NCI-H1930 (cell line): ENCODE results near the gene ATP5MC2.
A peak's percentile ranks its signal among the peaks of the same experiment; 100 is the strongest.
"Not testable (repeated sequence)": the region's sequence is repeated elsewhere in the genome, so short reads cannot be mapped to it uniquely, and the experiment has no call there.

Source experiments
- DNase-seq, 2 experiments: peaks; one replicate each; lab custom pipeline; 2025; lab: John Stamatoyannopoulos, UW

Gene ATP5MC2

DNA sequence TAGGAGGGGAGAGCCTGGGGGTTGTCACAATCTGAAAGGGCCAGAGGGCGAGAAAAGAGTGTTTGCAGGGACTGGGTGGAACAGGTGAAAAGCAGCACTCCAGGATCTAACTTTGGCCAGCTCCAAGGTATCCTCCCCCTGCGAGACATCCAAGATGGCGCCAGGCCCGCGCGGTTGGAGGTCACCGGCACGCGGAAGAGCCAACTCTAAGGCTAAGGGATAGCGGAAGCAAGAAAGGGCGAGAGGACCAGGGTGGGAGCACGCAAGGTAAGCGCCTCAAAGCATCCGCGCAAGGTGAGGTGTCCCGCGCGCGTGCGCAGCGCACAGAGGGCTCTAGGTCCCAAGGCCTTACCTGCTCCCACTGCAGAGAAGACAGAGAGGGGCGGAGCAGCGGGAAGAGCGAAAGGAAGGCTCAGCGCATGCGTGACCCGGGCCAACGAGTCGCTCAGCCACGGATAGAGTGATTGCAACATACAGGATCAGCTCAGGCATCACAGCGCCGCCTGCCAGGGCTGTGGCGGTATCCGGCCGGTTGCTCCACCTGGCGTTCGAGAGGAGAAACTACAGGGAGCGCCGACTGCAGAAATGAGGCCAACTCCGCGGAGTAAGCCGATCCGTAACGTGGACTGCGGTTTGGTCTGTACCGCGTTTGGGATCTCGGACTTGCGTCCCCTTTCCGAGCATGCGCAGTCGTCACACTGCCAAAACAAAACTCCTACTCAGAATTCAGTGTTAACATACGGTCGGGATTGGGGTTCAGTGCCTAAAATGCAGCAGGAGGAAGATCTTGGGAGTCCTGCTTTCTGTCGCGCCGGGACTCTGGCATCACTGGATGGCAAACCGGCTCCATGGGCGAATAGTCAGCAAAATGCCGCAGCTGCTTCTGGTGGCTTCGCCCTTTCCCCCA is at the start of gene ATP5MC2:
ATP5MC2 (minus strand) TSS at position 383 of the 907 bp plus-strand sequence. CDS start 3,469 bp downstream, outside the sequence.
- DNase-seq = peak; percentile 96 to 98

DNA sequence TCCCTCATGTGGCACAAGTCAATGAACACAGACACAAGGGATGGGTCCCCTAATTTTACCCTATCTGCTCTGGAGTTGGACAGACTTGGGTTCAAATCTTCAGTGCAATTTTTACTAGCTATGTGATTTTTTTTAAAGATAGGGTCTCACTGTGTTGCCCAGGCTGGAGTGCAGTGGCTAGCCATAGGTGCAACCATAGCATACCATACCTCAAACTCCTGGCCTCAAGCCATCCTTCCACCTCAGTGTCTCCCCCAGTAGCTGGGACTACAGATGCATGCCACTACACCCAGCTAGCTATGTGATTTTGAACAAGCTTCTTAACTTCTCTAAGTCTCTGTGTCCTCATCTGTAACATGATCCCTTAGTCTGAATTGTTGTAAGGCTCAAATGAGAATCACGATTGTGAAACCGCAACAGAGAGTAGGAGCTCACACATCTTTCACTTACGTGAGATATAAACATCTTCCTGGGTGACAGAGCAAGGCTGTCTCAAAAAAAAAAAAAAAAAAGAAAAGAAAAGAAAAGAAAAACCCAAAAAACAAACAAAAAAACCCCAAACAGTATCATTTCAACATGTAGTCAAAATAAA is 46.7 kb upstream of the ATP5MC2 start:
- DNase-seq = no peak

DNA sequence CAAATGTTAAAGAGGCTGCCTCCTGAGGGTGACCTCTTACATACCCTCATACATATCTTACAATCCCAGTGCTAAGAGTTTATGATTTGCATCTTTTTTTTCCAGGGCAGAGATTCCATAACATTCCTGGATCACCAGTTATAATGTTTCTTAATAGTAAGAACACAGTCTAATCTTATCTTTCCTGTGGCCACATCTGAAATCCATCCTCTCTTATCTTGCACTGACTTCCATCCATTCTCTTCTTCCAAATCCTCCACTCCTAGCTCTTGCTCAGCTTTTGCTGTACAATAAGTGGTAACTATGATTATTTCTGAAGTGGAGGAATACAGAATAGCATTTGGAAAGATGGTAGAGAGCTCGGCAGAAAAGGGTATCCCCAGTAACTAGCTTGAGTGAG is 45.1 kb upstream of the ATP5MC2 start:
- DNase-seq = no peak

DNA sequence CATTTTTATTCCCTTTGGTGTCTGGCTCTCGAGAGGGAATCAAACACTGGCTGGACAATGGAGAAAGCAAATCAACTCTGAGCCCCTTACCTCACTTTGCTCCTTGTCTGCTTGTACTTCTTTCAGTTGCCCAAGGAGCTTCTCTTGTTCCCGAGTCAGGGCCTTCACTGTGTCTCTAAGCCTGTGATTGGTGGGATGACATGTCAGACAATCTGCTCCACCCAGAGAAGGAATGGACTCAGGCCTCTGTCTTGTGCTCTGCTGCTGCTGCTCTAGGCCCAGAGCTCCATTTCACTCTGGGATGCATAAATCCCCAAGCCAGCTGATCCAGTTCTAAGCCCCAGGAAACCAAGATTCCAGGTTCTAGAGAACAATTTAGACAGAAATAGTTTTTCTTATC is 43.8 kb upstream of the ATP5MC2 start:
- DNase-seq = no peak

DNA sequence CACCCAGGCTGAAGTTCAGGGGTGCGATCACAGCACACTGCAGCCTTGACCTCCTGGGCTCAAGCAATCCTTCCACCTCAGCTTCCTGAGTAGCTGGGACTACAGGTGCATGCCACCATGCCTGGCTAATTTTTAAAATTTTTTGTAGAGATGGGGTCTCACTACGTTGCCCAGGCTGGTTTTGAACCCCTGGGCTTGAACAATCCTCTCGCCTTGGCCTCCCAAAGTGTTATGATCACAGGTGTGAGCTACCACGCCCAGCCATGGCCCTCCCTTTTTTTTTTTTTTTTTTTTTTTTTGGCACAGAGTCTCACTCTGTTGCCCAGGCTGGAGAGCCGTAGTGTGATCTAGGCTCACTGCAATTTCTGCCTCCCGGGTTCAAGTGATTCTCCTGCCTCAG is 42.7 kb upstream of the ATP5MC2 start:
- DNase-seq = not testable (repeated sequence)

DNA sequence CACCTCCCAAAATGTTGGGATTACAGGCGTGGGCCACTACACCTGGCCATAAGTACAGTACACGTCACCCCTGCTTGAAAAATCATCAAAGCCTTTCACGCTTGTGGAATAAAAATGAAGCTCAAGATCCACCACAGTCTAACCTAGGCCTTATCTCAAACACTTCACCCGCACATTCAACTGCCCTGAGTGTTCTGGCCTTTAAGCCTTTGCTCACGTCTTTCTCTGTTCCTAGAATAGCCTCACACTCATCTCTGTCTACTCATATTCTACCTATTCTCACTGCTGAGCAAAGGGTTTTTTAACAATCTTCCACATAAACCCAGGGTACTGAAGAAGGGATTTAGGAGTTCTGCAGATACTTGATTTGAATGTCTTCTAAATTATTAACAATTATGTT is 41.4 kb upstream of the ATP5MC2 start:
- DNase-seq = no peak

DNA sequence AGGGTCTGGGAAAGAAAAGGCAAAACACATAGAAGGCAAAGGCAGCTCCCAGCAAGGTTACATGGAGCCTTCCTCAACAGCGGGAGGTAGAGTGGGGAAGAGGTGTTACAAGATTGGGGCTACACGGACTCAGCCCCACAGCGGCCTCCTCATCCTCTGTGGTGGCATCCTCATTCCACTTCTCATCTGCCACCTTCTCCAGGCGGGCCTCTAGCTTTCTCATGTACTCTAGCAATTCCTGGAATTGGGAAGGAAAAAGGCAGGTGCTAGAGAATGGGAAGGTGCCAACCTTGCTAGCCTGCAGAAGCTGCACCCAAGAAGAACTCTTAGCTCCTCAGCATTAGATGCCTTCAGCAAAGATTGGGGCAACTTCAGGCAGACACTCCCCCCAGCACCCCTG is 38.1 kb upstream of the ATP5MC2 start:
- no peak for DNase-seq

DNA sequence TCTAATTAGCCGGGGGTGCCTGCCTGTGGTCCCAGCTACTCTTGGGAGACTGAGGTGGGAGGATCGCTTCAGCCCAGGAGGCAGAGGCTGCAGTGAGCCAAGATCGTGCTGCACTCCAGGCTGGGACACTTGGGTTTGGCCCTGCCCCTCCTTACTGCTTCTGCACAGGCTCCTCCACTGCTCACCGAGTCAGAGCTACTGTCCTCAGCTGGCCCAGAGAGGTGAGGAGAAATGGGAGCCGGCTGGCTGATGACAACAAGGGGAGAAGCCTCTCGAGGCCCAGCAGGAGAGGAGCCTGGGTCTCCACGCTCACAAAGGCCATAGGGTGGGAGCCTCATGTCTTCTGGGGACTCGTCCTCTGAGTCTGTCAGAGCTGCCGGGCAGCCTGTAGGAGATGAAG is 37.6 kb upstream of the ATP5MC2 start:
- no peak for DNase-seq

DNA sequence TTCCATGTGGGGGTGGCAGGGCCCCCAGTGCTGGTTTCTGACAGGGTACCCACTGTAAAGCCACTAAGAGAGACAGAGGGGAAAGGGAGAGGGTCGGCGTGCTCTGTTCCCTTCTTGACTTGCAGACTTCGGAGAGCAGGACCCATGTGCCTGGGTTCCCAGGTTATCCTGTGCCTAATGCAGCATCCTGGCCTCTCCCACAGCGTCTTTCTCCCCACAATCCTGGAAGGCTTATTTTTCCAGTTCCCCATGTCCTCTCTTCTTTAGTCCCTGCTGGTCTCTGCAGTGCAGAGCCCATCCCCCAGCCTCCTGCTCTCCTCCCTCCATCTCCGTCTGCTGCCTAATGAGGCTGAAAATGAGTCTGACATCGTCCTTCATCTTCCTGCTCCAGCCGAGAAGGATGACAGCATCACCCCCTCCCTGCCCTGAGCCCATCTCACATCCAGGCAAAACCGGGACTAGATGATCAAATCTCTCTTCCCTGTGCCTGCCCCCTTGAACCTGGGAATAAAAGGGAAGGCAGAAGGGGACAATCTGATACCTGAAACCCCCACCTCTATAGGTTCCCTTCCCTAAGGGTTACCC is 36.3 kb upstream of the ATP5MC2 start:
- DNase-seq = no peak

DNA sequence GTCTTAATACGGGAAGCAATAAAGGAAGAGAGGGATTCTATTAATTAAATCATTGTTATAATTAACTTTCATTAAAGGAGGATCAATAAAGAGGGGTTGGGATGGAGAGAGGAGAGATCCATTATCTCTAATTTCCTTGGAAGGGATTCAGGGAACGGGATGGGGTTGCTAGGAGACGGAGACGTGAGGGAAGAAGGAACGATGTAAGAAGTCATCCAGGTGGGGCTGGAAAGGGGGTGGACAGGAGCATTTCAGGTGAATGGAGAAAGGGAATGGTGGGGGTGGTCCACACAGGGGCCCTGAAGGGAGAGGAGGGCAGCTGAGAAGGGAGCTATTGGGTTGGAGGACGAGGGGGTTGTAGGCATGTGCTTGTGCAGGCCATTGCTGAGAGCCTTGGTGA is 34.2 kb upstream of the ATP5MC2 start:
- DNase-seq = no peak

DNA sequence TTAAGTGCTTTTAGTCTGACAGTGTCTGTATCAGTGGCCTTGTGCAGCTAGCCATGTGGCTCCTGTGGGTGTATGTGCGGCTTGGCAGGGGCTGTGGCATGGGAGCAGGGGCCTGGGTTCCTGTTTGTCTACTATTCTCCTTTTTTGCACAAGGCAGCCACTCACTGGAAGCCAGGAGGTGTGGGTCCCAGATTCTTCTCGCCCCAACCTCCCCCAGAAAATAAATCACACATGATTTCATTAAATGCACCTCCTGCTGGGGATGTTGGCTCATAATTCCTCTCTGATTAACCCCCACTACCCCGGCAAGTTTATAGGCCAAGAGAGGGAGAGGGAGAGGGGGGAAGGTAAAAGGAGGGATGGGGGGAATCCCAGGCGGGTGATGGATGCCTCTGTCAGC is 33.8 kb upstream of the ATP5MC2 start:
- no peak for DNase-seq

DNA sequence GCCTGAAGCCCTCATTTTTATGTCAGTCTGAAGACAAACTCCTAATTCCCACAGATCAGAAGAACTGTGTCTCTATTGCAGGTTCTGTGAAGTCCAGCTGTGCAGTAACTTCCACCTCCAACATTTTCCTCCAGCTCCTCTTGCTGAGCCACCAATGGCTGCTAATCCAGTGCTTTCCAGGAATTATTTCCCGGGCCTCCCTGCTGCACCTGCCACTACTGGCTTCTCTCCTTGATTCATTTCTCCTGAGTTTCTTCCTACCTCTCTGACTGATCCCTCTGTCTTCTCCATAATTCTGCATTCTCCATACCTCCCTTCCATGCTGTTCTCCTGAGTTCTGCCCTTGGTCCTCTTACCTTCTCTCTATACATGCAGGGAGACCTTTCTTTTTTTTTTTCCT is 30.2 kb upstream of the ATP5MC2 start:
- no peak for DNase-seq

DNA sequence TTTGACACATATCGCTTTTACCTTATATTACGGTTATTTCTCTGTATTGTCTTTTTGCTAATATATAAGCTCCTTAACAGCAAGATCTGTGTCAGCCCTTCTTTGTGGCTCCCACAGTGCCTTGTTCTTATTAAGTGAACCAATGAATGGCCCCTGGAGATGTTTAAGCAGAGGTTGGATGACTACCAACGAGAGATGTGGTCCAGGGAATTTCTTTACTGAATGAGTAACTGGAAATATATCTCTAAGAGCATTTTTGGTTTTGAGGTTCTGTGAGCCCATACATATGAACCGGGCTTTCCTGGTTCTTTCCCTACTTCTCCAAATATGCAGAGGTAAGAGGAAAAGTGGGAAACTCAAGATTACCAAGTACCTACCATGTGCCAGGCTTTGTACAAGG is 27.9 kb upstream of the ATP5MC2 start:
- no peak for DNase-seq

DNA sequence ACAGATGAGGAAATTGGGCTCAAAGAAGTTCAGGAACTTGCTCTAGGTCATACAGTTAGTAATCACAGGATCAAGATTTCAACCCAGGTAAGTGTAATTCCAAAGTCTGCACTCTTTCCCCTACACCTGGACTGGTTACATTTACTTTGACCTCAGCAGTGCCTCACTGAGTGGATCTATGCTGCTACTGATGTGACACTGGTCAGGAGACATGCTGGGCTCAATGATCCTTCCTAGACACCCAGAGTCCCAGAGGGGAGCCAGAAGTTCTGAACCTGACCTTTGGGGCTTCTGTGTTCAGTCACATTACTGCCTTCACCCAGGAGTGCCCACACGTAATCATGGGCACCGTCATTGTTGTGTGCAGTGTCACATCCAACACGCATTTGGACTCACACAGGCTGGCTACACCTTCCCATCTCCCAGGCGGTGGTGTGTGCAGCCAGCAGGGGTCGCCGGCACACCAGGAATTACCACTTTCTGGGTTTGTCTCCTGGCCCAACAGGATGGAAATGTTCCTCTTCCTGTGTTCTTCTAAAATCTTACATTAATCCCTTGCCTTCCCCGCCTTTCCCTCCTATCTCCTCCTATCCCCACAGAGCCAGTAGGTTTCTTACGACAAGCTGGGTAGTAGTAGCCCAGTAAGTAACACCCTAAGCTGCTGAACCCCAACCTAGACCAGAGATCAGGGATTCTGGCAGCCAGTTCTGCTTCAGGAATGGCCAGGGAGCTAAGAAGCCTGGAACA is 25.8 kb upstream of the ATP5MC2 start:
- DNase-seq = peak; percentile 9 to 28

DNA sequence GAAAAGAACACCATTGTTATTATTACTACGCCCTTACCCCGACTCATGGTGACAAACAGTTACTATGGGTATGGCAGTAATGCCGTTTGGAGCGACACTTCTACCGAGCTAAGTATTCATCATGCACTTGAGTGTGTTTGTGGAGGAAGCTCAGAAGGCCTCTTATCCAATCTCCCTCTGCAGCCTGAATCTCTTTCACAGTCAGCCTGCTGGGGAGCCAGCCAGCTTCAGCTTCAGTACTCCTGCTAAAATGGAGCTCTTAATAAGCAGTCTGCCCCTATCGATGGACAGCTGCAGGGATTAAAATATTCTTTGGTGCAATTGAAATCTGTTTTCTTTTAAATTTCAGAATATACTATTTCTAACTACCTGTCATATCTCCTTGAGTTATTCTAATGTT is 24.7 kb upstream of the ATP5MC2 start:
- DNase-seq = no peak

DNA sequence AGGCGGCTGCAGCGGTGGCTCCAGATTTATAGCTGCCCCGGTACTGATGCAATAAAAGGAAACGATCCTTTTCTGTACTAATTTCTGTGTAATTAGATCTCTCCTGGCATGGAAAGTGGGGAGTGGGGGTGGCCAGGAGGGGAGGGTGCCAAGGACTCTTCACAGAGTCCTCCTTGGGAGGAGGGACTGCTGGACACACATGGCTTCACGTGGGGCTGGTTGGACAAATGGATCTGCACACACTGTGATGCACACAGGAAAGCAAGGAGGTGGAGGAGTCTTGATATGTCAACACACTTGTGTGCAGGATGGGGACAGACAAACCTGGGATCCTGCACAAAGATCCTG is 23.8 kb upstream of the ATP5MC2 start:
- no peak for DNase-seq

DNA sequence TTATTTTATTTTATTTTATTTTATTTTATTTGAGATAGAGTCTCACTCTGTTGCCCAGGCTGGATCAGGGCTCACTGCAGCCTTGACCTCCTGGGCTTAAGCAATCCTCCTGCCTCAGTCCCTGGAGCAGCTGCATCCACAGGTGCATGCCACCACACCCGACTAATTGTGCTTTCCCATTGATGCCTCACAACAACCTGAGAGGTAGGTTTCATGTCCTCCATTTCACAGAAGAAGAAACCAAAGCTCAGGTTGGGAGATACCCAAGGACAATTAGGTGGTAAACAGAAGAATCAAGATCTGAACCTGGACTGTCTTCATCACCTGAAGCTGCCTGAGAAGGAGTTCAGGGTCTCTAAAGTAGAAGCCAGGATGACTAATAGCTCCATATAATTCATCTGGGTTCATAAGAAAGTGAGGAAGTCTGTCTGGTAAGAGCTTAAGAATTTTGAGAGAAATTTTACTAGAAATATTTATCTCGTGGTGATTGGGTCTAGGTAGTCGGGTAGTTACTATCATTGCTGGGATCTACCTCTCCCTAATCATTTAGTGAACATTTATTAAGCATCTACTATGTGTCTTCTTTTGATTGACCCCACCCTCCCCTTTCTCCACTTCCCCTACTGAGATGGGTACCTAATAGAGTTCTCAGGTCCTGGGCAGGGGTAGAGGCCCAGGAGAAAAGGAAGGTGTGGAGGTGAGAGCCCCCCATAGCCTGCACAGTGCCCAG is 23.2 kb upstream of the ATP5MC2 start:
- no peak for DNase-seq

DNA sequence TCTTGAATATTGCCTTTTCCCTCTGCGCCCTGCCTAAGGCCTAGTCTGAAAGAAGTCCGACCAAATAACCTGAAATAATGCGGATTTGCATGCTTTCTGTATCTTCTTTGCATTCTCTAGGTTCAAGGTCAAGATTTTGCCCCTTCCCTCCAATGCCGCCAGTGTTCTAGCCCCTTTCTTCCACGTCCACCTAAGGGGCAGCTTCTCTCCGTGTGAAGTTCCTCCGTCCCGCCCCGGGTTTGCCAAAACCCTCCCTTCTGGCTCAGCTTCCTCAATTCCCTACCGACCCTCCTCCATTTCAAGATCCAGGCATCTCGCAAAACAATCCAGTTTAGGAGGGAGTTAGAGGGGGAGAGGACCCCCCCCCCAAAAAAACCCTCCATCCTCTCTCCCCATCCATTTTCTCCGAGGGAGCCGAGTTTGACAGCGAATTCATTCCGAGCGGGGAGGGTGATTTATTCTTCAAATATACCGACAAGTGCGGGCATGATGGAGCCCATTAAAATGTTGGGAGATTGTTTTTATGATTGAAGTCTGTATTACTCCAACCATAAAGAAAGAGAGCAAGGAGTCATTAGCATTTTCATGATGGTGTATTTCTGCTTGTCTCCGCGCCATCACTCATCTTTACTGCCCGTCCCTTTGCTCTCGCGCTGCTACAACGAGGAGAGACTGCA is 20.9 kb upstream of the ATP5MC2 start:
- DNase-seq = no peak

DNA sequence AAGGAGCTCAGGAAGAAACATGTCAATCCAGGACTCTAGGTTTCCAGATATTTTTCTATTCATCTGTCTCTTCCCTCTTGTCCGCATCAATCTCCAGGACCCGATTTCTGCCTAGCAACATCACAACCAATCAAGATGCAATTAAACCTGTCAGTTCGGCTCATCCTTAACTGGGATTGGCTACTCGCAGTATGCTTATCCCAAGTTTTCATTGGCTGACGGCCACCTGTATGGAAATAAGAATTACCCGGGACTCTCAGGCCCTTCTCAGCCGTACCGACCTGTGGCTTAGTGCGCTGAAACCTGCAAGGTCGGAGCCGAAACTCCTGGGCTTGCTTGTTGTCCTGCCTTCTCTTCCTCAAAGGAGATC is 20.4 kb upstream of the ATP5MC2 start:
- DNase-seq = peak; percentile 92

DNA sequence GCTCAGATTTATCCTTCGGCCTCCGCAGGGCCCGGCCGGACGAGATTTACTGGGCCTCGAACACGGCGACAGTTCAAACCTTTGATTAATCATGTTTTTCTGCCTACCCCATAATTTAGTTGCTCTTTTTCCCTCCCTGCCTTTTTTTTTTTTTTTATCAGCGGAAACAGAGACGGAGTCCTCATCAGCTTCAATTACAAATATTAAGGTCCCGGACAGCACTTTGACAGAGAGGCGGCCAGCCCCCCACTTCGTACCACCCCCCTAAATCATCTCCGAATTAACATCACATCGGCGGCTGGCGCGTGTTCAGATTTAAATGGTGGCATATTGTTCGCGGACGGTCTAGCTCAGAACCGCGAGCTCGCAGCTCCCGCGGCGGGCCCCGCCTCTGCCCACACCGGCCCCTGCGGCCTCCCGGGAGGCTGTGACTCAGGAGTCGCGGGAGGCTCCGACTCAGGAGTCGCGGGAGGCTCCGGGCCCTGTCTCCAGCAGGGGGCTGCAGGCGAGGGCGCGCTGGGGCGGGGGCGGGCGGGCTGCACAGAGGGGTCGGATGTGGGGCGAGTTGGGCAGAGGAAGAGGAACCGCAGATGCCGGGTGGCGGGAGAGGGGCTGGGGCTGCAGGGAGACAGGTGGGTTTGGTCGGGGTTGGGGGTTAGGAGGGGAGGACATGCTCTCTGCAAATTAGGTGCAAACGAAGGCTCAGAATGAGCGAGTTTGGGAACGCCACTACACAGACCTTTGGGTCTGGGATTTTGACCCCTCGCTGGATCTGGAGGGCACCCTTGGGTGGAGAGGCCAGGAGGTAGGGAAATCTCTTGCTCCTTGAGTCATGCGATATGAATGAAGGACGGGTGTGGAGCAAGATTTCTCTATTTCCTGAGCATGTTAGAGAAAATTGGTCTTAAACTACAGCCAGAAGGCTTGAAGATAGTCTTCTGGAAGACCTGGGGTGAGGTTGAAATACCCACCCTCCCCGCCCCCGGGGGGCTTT is 19.6 kb upstream of the ATP5MC2 start:
- peak; percentile 49 to 50 for DNase-seq
